TTC549 (cell line): ENCODE data around the gene TOR3A.
A peak's percentile ranks its signal among the peaks of the same experiment; 100 is the strongest.
"Not testable (repeated sequence)": the region's sequence is repeated elsewhere in the genome, so short reads cannot be mapped to it uniquely, and the experiment has no call there.

Experiments
- FAIRE-seq: peaks from 2 replicates; lab custom pipeline; 2012; peaks lifted over from hg19 to GRCh38; lab: Jason Lieb, UNC

TOR3A gene

DNA sequence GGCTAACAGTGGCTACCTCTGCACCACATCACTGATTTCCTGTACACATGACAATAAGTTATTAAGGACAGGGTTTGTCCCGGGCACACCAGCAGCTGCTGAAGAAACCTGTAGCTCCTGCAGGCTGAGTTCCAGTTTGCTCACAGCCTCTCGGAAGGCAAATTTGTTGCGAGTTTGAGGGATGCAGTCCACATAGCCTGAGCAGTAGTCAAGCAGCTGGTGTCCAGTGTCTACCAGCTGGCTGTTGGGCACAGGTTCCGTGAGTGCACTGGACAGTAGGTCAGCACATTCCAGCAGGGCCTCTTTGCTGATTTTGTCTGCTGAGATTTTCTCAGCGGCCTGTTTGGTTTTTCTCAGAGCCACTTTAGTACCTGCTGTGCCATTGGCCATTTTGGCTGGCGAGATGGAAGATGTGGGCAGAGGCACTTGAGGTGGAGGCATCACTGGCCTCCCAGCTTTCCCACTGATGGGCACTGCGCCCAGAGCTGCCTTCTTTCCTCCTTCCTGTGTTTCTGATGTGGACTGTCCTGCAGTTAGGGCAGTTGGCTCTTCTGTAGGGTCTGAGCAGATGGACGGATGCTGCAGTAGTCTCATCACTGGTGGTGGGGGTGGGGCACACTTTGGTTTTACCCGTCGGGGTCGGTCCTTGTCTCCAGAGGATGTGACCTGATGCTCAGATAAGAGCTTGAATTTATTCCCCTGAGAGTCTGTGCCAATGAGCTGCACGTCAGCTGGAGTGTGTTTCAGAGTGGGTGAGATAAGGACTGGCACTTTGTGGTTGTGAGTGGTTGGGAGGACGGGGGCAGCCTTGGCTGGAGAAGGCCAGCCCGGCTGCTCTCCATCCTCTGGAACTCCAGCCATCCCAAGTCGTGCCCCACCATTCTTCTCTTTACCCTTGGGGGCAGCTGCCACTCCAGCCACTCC lies 26.1 kb downstream of the TOR3A start:
- FAIRE-seq = no peak

DNA sequence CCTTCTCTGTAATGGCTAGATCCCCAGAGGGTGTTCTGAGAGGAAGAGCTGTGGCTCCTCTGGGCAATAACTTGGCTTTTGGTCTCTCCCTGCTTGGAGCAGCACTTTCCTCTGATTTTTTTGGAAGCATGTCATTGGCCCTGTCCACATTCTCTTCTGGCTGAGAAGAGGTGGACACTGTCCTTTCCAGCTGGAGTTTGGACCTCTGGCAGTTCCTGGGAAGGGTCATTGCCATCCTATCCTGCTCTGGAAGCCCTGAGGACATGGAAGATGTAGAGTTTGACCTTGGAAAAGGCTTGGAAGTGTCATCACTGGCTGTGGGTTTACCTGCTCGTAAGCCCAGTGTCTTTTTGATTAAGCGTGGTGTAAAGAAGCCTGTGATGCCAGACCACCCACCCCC lies 26.8 kb downstream of the TOR3A start:
- FAIRE-seq = no peak

DNA sequence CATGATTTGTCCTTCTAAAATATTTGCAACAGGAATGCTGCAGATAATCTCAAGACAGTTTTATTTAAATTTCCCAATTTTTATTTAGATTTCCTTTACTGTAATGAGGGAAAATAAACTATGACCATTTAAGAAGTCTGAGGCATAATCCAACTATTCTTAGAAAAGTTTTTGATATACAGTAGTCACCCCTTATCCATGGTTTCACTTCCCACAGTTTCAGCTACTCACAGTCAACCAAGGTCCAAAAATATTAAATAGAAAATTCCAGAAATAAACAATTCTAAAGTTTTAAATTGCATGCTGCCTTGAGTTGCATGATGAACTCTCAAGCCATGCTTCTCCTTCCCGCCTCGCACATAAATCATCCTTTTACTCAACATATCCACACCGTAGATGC lies 33.3 kb downstream of the TOR3A start:
- FAIRE-seq = peak; percentile 13

DNA sequence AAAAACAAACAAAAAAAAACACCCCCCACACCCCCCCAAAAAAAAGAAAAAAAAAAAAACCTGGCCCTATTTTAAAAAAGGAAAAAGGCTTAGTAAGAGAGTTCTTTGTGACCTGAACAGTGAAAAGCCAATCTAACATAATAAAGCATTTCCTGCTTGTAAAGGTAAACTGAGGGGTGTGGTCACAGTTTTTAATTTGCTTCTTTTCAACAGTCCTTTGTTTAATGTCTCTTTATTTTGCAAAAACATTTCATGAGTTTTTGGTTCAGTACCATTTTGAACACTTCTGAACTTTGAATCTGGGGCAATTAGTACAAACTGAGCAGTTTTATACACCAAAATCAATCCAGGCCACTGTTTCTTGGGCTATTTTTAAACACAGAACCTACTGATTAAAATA lies 37.6 kb downstream of the TOR3A start:
- FAIRE-seq = no peak

DNA sequence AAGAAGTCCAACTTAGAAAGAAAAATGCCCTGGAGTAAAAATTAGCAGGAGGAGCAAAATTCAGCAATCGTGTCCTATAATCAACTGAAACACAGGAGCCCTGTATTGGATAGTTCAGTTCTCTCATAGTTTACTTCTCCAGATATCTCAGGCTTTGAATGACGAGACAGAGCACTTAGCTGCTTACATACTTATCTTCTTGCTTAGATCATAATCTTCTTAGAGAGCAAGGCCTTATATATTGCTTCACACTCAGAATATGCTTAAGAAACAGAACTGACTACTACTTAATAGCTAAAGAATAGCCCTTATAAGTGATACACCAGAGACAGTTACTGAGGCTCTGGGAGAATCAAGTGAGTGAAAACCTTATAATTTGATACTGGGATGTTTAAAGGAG lies 38.9 kb downstream of the TOR3A start:
- no peak for FAIRE-seq

DNA sequence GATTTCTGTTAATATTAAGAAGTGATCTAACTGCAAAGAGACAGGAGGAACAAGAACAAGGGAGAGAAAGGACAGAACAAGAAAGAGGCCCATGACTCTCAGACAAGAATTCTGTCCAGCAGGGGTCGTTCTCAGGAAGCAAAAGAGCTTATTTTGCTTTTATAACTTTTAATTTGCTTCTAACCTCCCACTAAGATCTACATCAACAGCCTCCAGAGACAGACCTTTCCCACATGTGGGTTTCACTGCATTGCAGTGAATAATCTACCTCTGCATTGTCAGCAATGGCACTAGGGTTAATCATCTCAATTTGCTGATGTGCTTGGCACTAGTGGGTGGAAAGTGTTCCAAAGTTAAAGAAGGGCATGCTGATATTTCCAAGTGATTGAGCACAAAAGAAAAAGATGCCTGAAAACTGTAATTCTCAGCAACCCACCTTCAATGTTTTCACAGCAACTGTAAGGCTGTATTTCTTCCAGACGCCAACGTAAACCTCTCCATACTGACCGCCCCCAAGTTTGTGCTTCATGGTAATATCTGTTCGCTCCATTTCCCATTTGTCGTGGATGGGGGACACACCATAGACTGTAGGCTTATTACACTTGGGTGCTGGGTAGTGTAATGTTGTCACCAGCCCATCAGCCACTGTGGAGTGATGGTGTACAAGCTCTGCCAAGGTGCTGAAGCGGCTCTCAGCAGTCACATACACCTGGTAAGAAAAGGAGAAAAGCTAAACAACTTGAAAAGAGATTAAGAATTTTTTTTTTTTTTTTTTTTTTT lies 39.5 kb downstream of the TOR3A start:
- FAIRE-seq = peak; percentile 92

DNA sequence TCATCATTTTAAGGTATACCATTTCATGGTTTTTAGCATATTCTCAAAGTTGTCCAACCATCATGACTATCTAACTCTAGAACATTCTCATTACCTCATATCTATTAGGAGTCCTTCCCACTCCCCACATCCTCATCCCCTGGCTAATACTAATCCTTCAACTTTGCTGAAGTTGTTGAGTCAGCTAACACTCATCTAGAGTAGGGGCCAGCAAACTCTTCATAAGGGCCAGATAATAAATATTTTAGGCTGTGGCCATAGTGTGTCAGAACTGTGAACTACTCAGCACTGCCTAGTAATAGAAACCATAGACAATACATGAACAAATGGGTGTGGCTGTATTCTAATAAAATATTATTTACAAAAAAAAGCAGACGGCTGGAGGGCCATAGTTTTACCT lies 43.0 kb downstream of the TOR3A start:
- FAIRE-seq = no peak

DNA sequence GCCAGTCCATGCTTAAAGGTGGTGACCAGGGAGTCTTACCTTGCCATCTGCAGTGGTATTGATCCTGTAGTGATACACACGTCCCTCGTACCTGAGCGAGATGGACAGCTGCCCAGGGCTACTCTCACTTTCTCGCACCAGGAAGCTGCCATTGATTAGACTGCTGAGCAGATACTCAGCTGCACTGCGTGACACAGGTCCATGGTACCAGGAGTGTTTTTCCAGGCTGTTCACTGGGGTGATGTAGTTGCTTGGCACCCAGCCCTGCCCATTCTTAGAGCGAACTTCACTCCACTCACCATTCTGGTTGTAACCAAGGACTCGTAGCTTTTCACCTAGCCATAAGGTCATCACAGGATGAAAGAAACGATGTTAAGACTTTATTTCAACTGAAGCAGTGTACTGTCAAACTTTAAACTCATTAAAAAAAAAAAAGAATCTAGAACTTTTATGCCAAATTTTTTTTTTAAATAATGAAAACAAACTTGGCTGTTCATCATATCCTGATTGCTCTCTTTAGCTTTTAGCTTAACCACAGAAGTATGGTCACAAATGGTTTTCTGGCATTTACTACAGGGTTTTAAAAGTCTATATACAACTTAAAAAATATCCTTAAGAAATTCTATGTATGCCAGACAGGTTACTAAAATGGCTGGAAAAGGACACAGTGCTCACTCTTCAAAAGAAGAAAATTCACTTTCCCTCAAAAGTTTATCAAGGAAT lies 44.6 kb downstream of the TOR3A start:
- no peak for FAIRE-seq

DNA sequence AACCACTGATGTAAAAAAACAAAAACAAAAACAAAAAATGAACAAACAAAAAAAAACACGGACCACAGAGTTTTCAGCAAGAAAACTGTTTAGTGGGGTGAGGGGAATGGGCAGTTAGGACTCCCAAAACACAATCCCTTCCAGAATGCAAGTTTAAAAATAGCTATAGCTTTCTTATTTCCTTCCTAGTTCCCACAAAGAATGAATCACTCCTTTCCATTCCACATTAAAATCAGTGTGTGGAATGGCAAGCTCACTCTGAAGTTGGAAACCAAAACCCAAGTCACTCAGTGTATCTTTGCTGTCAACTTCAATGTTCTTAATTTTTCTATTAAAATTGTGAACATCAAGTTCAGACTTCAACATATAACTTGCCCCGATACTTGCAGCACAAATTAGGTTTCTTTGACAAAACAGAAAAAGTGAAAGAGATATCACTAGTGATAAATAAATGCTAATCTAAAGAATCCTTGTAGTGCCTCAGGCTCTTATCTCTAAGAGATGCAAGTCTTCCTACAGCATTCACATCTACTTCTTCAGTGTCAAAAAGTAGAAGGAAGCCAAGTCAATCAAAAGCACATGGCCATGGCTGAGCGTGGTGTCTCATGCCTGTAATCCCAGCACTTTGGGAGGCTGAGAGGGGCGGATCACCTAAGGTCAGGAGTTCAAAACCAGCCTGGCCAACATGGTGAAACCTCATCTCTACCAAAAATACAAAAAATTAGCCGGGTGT lies 45.5 kb downstream of the TOR3A start:
- FAIRE-seq = no peak

DNA sequence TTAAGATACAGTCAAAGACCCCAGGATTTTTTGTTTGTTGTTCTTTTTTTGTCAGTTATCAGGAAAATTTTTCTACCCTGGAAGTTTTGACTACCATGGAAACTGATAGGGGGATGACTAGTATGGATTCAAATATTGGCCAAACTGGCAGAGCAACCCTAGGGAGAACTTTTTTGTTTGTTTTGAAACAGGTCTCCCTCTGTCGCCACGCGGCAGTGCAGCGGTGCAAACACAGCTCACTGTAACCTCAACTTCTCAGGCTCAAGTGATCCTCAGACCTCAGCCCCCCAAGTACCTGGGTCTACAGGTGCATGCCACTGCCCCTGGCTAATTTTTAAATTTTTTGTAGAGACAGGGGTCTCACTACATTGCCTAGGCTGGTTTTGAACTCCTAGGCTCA lies 46.6 kb downstream of the TOR3A start:
- FAIRE-seq = no peak

DNA sequence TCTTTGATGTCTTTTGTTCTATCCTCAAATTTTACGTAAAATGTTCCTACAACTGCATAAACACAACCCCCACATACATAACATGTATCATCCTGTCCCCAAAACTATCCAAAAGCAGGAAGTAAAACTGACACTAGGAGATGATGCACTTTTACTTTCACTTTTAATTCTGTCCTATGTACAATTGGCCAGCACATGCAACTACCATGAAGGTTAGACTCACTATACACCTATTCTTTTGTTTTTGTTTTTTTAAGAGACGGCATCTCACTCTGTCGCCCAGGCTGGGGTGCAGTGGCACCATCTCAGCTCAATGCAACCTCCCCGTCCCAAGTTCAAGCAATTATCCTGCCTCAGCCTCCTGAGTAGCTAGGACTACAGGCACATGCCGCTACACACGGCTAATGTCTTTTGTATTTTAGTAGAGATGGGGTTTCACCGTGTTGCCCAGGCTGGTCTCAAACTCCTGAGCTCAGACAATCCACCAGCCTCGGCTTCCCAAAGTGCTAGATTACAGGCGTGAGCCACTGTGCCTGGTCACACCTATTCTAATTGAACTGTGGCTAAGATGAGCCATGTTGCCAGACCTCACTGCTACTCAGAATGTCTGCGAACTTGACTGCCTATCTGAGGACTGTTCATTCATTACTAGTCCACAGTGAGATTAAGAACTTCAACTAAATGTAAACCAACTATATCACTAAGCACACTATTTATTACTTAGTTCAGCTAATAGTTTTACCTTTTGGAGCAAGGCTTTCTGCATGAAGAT lies 48.0 kb downstream of the TOR3A start:
- no peak for FAIRE-seq

DNA sequence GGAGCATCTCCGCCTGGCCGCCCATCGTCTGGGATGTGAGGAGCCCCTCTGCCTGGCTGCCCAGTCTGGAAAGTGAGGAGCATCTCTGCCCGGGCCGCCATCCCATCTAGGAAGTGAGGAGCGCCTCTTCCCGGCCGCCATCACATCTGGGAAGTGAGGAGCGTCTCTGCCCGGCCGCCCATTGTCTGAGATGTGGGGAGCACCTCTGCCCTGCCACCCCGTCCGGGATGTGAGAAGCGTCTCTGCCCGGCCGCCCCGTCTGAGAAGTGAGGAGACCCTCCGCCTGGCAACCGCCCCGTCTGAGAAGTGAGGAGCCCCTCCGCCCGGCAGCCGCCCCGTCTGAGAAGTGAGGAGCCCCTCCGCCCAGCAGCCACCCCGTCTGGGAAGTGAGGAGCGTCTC lies 53.3 kb downstream of the TOR3A start:
- not testable (repeated sequence) for FAIRE-seq

DNA sequence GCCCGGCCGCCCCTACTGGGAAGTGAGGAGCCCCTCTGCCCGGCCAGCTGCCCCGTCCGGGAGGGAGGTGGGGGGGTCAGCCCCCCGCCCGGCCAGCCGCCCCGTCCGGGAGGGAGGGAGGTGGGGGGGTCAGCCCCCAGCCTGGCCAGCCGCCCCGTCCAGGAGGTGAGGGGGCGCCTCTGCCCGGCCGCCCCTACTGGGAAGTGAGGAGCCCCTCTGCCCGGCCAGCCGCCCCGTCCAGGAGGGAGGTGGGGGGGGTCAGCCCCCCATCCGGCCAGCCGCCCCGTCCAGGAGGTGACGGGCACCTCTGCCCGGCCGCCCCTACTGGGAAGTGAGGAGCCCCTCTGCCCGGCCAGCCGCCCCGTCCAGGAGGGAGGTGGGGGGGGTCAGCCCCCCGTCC lies 53.8 kb downstream of the TOR3A start:
- FAIRE-seq = not testable (repeated sequence)

DNA sequence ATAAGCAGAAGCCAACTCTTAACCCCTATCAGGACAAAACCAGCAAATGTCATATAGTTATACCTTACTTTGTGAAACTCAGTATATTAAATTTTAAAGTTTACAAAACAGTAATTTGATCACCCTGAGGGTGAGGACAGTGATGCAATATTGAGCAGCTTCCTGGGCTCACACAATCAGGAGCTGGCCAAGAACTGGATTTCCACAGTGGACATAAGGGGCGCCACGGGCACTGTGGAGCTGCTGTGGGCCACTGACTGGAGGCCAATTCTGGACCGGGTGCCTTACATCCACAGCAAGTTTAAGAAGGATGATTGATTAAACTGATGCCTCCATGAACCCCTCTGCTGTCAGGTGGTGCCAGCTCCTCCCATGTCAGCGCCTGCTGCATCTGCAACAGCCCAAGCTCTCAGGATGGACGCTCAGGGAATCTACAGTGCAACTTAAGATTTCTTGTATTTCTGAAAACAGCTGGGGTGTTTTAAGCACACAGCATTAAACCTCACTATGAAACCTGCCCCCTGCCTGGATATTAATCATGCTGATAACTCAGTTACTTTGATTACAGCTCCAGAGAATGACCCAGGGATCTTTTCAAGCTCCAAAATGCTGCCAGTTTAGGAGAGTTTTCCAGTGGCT lies 55.9 kb downstream of the TOR3A start:
- FAIRE-seq = no peak

DNA sequence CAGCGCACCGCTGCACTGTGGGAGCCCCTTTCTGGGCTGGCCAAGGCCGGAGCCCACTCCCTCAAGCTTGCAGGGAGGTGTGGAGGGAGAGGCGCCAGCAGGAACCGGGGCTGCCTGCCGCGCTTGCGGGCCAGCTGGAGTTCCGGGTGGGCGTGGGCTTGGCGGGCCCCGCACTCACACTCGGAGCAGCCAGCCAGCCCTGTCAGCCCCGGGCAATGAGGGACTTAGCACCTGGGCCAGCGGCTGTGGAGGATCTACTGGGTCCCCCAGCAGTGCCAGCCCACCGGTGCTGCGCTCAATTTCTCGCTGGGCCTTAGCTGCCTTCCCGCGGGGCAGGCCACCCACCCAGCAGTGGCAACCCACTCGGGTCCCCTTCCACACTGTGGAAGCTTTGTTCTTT lies 56.9 kb downstream of the TOR3A start:
- FAIRE-seq = not testable (repeated sequence)

DNA sequence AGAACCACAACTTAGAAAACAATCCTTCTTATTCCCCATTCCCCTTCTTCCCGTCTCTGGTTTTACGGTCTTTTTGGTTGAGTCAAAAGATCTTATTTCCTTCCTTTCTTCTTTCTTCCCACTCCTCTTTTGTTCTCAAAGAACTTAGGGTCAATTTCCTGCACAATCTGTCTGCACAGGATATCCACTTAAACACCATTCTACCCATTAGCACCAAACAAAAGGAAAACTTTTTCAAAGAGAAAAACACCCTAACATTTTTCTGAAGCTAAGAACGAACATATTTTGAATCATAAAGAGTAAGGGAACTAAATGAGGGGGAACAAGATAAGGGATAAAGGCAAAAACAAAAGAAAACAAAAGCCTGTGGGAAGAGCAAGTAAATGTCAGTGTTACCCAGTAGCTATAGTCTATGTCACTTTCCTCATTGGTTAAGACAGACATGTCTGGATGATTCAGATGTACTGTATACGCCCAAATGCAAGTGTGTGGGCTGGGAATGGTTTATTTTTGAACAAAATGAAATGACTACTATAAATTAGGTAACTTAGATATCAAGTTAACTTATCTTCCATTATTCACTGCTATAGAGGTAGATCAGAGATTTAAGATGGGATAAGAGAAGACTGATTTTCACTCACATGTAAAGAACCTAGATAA lies 59.9 kb downstream of the TOR3A start:
- FAIRE-seq = no peak

DNA sequence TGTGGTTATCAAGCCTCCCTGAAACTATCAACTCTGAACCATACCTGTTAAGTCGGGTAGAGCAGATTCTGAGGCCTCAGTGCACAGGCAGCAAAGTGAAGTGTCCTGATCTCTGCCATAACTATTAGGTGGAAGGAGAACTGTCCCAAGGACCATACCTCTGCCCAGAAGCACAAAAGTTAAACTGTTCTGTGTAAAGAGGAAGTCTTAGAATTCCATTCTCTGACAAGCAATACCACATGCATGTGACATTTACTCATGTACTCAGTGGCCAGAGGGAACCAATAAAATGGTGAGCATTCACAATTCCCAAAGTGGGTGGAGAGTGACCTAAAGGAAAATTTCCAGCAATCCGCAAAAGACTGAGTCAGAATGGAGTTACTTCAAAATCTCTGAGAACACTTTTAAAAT lies 61.0 kb downstream of the TOR3A start:
- no peak for FAIRE-seq

DNA sequence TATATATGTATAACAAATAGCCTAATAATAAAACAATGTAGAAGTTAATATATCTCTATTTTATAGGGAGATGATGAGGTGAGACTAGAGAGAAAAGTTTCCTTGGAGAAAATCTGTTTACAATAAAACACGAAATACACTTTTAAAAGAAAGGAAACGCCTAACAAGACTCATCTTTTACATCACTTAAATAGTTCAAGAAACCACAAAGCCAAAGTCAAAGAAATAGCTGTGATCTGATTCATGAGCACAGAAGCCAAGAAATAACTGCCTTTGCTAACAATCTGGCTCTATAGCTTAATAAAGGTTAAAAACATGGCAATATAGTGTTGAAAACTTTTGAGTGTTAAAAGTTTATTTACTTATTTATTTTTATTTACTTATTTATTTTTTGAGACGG lies 61.5 kb downstream of the TOR3A start:
- FAIRE-seq = no peak

DNA sequence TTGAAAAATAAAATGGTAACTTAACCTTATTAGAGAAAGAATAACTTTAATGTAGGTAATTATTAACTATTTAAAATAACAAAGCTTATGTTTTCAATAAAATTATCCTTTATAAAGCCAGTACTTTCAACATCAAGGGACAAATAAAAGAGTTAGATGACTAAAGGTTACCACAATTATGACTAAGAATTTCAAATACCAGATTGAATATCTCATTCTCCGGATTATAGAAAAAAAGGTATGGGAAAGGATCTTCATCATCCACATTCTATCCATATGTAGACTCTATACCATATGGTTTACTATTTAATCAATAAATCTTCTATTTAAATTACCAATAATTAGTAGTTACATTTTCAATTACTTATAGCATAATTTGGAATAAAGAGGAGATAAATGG lies 62.8 kb downstream of the TOR3A start:
- no peak for FAIRE-seq

DNA sequence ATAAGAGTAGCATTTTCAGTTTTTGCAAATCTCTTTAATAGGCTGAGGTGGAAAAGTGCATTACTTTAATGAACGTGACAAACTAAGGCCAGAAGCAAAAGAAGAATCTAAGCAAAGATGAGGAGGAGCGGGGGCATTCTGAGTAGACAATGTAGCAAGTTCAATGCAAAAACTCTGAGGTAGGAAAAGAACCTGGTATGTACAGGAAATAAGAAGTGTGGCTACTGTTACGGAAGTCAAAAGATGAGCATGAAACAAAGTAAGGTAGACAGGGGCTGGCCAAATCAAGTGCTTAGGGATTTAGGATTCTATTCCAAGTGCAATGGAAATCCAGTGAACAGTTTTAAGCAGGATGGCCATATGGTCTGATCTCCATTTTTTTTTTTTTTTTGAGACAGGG lies 63.7 kb downstream of the TOR3A start:
- FAIRE-seq = no peak
